ENCODE data around the gene AHCYL2.

DNA sequence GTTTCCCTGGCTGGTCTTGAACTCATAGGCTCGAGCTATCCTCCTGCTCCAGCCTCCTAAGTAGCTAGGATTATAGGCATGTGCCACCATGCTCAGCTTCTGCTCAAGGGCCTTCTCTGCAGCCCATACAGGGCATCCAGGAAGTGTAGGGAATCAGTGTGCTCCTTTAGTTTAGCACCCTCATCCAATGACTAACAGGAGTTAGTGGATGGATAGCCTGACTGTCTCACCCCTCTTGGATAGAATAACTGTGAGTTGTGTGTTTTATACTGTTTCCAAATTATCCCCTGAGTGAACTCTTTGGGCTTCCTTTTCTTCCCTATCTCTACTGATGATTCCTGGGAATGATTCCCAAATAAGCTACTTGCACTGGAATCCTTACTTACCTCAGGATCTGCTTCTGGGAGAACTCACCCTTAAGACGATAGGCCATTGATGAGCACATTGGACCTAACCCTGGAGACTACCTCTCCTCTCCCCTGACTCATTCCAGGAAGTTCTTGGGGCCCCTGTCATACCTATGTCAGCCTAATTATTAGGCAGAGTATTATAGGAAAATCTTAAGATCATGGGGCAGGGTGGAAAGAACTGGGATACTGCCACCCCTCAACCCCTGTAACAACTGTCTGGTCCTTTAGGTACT is 227.9 kb downstream of the AHCYL2 start:
- TF ChIP-seq, protein P1, sequence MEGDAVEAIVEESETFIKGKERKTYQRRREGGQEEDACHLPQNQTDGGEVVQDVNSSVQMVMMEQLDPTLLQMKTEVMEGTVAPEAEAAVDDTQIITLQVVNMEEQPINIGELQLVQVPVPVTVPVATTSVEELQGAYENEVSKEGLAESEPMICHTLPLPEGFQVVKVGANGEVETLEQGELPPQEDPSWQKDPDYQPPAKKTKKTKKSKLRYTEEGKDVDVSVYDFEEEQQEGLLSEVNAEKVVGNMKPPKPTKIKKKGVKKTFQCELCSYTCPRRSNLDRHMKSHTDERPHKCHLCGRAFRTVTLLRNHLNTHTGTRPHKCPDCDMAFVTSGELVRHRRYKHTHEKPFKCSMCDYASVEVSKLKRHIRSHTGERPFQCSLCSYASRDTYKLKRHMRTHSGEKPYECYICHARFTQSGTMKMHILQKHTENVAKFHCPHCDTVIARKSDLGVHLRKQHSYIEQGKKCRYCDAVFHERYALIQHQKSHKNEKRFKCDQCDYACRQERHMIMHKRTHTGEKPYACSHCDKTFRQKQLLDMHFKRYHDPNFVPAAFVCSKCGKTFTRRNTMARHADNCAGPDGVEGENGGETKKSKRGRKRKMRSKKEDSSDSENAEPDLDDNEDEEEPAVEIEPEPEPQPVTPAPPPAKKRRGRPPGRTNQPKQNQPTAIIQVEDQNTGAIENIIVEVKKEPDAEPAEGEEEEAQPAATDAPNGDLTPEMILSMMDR (IDR thresholded peaks at IDR 0.05) = no peak
- no peak for TF ChIP-seq POLR2AphosphoS5 (IDR thresholded peaks at IDR 0.05)
